ENCODE results near the gene RHOT2. TPM values are rescaled to one million over a fixed set of nuclear protein-coding genes. Genes with fewer than 3 reads are reported as not detected.

The RHOT2 gene
- total RNA-seq, 4 donors from 2014 or later = 110 to 416 (median 239) TPM

DNA sequence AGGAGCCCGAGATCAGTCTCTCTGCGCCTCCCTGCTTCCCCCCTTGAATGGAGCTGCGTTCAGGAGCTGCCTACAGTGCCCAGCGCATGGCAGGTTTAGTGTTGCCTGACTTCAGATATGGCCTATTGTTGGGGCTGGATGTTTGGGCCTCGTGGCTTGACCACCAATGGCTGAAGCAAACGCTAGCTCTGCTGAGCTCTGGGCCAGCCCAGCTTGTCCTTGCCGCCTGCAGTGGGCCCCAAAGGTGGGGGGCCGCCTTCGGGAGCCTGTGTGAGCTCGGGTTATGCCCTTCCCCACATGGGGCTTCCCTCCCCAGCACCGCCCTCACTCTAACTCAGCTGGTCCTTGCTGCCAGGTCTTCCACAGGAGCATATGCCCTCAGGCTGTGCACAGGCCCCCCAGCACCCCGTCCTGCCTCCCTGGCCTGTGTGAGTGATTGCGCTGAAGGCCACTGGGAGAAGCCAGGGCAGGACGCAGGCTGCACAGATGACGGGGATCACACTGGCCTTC, 29.8 kb upstream of the RHOT2 start:
- Histone ChIP-seq H3K9me3 (no peaks in the 10 kb centered on the region), H3K4me3 (no peak overlapping the region), H3K27me3 (no peaks in the 10 kb centered on the region), H3K4me1 (peaks cover 0 to 22% (median 14%) of the 10 kb centered on the region in 4 donors), H3K27ac (no peak overlapping the region), H3K36me3 (peaks cover 0 to 13% (median 0%) of the 10 kb centered on the region in 3 donors)
- no peak for DNase-seq
- TF ChIP-seq POLR2A (IDR thresholded peaks at IDR 0.05) = no peak
- TF ChIP-seq CTCF (IDR thresholded peaks at IDR 0.05) = no peak

DNA sequence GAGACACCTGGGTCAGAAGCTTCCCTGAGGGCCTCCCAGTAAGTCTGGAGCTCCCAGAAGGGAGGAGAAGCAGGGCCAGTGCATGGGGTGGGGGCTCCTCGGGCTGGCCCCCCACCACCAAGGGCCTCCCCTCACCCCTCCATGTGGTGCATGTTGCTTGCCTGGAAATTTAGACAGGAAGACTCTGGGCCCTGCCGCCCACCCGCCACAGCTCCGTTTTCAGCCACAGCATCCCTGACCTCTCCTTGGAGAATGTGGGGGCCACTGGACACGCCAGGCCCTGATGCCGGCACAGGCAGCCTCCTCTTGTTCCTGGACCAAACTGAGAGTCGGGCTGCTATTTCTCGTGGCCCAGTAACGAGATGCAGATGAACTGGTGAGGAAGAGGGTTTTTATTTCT, 29.1 kb upstream of the RHOT2 start:
- H3K4me3 ChIP-seq = no peak overlapping the region
- TF ChIP-seq CTCF (IDR thresholded peaks at IDR 0.05) = no peak
- no peak for TF ChIP-seq POLR2A (IDR thresholded peaks at IDR 0.05)
- no peaks in the 10 kb centered on the region for H3K27me3 ChIP-seq
- H3K36me3 ChIP-seq = peaks cover 0 to 5% (median 0%) of the 10 kb centered on the region in 3 donors
- H3K27ac ChIP-seq = peak overlapping the region in 1 of 4 donors; percentile 0
- no peak for DNase-seq
- peaks cover 0 to 22% (median 15%) of the 10 kb centered on the region in 4 donors for H3K4me1 ChIP-seq
- no peaks in the 10 kb centered on the region for H3K9me3 ChIP-seq

GRCh38 chr16:640614-641013, 27.3 kb upstream of the RHOT2 start:
- no peaks in the 10 kb centered on the region for H3K27me3 ChIP-seq
- DNase-seq = no peak
- H3K9me3 ChIP-seq = no peaks in the 10 kb centered on the region
- TF ChIP-seq CTCF (IDR thresholded peaks at IDR 0.05) (no peak), POLR2A (IDR thresholded peaks at IDR 0.05) (no peak)
- peaks cover 0 to 29% (median 10%) of the 10 kb centered on the region in 4 donors for H3K4me1 ChIP-seq
- peak overlapping the region in 1 of 4 donors; percentile 99 for H3K27ac ChIP-seq
- peak overlapping the region in 2 of 4 donors; percentile 75 to 98 for H3K4me3 ChIP-seq
- no peaks in the 10 kb centered on the region for H3K36me3 ChIP-seq

DNA sequence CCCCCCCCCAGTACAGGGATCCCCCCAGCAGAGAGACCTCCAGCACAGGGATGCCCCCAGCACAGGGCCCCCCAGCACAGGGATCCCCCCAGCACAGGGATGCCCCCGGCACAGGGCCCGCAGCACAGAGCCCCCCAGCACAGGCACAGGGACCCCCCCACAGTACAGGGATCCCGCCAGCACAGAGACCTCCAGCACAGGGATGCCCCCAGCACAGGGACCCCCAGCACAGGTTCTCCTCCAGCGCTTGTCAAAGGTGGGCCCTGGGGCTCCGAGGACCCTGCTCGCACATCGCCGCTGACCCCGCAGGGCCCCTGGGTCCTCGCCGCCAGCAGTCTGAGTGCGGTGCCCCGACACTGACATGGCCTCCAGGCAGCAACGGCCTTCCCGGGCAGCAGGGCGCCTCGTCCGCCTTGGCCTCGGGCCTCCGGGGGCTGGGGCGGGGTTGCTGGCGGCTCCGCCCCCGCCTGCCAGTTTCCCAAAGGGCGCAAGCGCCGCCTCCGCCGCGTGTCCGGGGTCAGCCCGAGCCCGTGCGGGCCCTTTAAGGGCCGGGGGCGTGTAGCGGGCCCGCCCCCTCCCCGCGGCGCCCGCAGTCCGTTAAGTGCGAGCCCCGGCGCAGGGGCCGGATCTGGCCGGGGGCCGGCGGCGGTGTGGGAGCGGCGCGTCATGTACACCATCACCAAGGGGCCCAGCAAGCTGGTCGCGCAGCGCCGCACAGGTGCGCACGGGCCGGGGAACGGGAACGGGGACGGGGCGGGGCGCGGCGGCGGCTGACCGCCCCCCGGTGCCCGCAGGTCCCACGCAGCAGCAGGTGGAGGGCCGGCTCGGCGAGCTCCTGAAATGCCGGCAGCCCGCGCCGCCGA, 26.4 kb upstream of the RHOT2 start, which contains the start of gene MCRIP2:
TSS of gene MCRIP2 (plus strand) at position 503 of the 863 bp plus-strand sequence. CDS start at position 667, 164 bp downstream.
- H3K4me1 ChIP-seq = peaks cover 0 to 35% (median 8%) of the 10 kb centered on the region in 4 donors
- no peaks in the 10 kb centered on the region for H3K9me3 ChIP-seq
- TF ChIP-seq CTCF (IDR thresholded peaks at IDR 0.05) = peak in 1 of 6 experiments; percentile 3
- peak; percentile 71 to 76 for TF ChIP-seq POLR2A (IDR thresholded peaks at IDR 0.05)
- no peaks in the 10 kb centered on the region for H3K36me3 ChIP-seq
- no peaks in the 10 kb centered on the region for H3K27me3 ChIP-seq
- peak within 1 kb of the TSS; percentile 70 to 98 (median 82) for H3K4me3 ChIP-seq
- peak; percentile 80 to 94 (median 94) for DNase-seq
- H3K27ac ChIP-seq = peak within 1 kb of the TSS; percentile 90 to 99 (median 92)

- DNase-seq = peak; percentile 68 to 87 (median 87)
- TF ChIP-seq POLR2A (IDR thresholded peaks at IDR 0.05) (peak; percentile 48 to 68), CTCF (IDR thresholded peaks at IDR 0.05) (peak in 1 of 6 experiments; percentile 2)
- H3K36me3 ChIP-seq = no peaks in the 10 kb centered on the region
- H3K27ac ChIP-seq = peak overlapping the region; percentile 90 to 99 (median 92)
- no peaks in the 10 kb centered on the region for H3K27me3 ChIP-seq
- H3K4me1 ChIP-seq = peaks cover 0 to 41% (median 9%) of the 10 kb centered on the region in 4 donors
- no peaks in the 10 kb centered on the region for H3K9me3 ChIP-seq
- H3K4me3 ChIP-seq = peak overlapping the region; percentile 70 to 98 (median 82)
These were observed 25.5 kb upstream of the RHOT2 start for GRCh38 chr16:642189-643049.

Measured in Peyer's patch (tissue), 4 donors.